Peyer's patch (tissue), 4 donors: Measurements from ENCODE around the gene DDI2.

Experiments
- CTCF ChIP-seq, 6 experiments: fragments of 450-650 bp in 4 of 6; fragments of 200-600 bp in 2 of 6; sonication (generic) in 1 of 6; IDR thresholded peaks; one replicate each; pipeline ENCODE4 v1.5.1; 2017 to 2019; ENCODE audit warnings: antibody characterized with exemption in 6 of 6, mild to moderate bottlenecking in 3 of 6, moderate library complexity in 1 of 6
- POLR2A ChIP-seq, 2 donors: fragments of 450-650 bp; IDR thresholded peaks; one replicate each; pipeline ENCODE4 v1.5.1; 2017; ENCODE audit warnings: antibody characterized with exemption in 2 of 2, mild to moderate bottlenecking in 2 of 2, moderate library complexity in 2 of 2

GRCh38 chr1:15682936-15683341 lies 65.7 kb downstream of the DDI2 start:
- TF ChIP-seq CTCF (IDR thresholded peaks at IDR 0.05) (no peak), POLR2A (IDR thresholded peaks at IDR 0.05) (no peak)
